Measurements from ENCODE around the gene BUB1.

Gene BUB1

DNA sequence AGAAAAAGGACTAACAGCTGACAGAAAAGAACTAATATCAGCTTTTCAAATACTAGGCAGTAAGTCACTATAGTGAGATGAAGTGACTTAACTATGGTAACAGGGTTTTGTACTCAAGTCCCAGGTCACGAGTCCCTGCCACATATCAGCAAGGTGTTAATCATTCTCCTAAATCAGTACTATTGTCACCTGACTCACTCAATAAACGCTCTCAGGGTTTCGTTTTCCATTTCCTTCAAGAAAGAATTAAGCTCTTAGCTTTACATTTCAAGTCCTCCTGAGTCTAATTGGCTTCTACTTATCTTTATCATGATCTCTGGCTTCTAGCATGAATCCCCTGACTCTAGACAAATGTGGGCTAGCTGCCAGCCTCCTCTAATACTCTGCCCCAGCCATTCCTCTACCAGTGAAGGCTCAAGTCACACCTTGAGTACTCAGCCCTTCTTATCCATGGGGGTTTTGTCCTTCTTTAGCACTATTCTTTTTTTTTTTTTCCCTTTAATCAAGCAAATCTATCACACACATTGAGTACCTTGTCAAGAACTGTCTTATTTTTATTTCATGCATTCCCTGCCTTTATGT, 20.0 kb downstream of the BUB1 start:
- no peak for TF ChIP-seq EGR1 (IDR thresholded peaks at IDR 0.05)
- TF ChIP-seq CEBPB (IDR thresholded peaks at IDR 0.05) = no peak
- TF ChIP-seq EP300 (IDR thresholded peaks at IDR 0.05; ENCODE audit: borderline replicate concordance) = no peak
- TF ChIP-seq, protein P1, sequence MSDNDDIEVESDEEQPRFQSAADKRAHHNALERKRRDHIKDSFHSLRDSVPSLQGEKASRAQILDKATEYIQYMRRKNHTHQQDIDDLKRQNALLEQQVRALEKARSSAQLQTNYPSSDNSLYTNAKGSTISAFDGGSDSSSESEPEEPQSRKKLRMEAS (IDR thresholded peaks at IDR 0.05) = no peak
- no peak for TF ChIP-seq CREB1 (IDR thresholded peaks at IDR 0.05; ENCODE audit: low read depth)
- no peak for TF ChIP-seq FOXM1 (IDR thresholded peaks at IDR 0.05; ENCODE audit: borderline replicate concordance, low read depth)

DNA sequence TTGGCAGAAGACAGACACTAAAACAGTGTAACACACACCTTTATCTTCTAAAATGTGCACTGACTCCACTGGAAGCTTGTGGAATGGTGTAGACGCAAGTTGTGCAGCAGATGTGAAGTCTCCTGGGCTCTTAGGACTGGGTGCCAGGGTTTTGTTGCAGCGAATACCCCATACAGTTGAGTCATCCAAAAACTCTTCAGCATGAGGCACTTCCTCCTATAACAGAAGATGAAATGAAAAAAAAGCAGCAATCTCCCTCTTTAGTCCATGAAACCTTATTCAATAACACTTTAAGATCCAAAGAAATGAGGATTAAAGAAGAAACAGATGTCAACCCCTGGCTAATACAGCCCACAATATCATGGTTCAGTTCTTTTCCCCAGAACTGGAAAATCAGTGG, 22.2 kb downstream of the BUB1 start:
- TF ChIP-seq ZBTB7A (IDR thresholded peaks at IDR 0.05; ENCODE audit: low read depth) (no peak), CREB1 (IDR thresholded peaks at IDR 0.05; ENCODE audit: low read depth) (no peak), FOXM1 (IDR thresholded peaks at IDR 0.05; ENCODE audit: borderline replicate concordance, low read depth) (no peak), CEBPB (IDR thresholded peaks at IDR 0.05) (no peak), EGR1 (IDR thresholded peaks at IDR 0.05) (no peak), YY1 (IDR thresholded peaks at IDR 0.05; ENCODE audit: low read depth) (no peak), RAD21 (IDR thresholded peaks at IDR 0.05; ENCODE audit: low read depth) (no peak), TAF1 (IDR thresholded peaks at IDR 0.05; ENCODE audit: low read depth) (no peak), NFIC (IDR thresholded peaks at IDR 0.05) (no peak), EP300 (IDR thresholded peaks at IDR 0.05; ENCODE audit: borderline replicate concordance) (no peak), TEAD4 (IDR thresholded peaks at IDR 0.05) (no peak), TCF12 (IDR thresholded peaks at IDR 0.05; ENCODE audit: low read depth) (no peak)
- TF ChIP-seq, protein P2, sequence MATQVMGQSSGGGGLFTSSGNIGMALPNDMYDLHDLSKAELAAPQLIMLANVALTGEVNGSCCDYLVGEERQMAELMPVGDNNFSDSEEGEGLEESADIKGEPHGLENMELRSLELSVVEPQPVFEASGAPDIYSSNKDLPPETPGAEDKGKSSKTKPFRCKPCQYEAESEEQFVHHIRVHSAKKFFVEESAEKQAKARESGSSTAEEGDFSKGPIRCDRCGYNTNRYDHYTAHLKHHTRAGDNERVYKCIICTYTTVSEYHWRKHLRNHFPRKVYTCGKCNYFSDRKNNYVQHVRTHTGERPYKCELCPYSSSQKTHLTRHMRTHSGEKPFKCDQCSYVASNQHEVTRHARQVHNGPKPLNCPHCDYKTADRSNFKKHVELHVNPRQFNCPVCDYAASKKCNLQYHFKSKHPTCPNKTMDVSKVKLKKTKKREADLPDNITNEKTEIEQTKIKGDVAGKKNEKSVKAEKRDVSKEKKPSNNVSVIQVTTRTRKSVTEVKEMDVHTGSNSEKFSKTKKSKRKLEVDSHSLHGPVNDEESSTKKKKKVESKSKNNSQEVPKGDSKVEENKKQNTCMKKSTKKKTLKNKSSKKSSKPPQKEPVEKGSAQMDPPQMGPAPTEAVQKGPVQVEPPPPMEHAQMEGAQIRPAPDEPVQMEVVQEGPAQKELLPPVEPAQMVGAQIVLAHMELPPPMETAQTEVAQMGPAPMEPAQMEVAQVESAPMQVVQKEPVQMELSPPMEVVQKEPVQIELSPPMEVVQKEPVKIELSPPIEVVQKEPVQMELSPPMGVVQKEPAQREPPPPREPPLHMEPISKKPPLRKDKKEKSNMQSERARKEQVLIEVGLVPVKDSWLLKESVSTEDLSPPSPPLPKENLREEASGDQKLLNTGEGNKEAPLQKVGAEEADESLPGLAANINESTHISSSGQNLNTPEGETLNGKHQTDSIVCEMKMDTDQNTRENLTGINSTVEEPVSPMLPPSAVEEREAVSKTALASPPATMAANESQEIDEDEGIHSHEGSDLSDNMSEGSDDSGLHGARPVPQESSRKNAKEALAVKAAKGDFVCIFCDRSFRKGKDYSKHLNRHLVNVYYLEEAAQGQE (IDR thresholded peaks at IDR 0.05; ENCODE audit: low read depth) = no peak
- TF ChIP-seq, protein P1 (IDR thresholded peaks at IDR 0.05) = no peak
- TF ChIP-seq, protein P3, sequence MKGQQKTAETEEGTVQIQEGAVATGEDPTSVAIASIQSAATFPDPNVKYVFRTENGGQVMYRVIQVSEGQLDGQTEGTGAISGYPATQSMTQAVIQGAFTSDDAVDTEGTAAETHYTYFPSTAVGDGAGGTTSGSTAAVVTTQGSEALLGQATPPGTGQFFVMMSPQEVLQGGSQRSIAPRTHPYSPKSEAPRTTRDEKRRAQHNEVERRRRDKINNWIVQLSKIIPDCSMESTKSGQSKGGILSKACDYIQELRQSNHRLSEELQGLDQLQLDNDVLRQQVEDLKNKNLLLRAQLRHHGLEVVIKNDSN (IDR thresholded peaks at IDR 0.05) = no peak

DNA sequence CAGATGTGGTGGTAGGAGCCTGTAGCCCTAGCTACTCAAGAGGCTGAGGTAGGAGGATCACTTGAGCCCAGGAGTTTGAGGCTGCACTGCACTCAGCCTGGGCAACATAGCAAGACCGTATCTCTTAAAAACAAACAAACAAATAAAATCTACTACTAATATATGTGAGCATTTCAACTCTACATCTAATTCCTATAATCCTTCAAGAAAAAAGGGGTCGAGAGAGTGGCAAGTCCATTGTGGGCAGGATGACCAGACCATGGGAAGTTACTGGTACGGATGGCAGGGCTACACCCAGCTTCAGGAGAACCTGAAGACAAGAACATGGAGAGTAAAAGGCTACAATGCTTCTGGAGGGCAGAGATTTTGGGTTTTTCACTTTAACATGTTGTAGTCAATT, 24.0 kb downstream of the BUB1 start:
- TF ChIP-seq, protein P1 (IDR thresholded peaks at IDR 0.05) = no peak
- TF ChIP-seq FOXM1 (IDR thresholded peaks at IDR 0.05; ENCODE audit: borderline replicate concordance, low read depth) = no peak
- no peak for TF ChIP-seq CREB1 (IDR thresholded peaks at IDR 0.05; ENCODE audit: low read depth)
- no peak for TF ChIP-seq TCF12 (IDR thresholded peaks at IDR 0.05; ENCODE audit: low read depth)
- TF ChIP-seq TAF1 (IDR thresholded peaks at IDR 0.05; ENCODE audit: low read depth) = no peak
- TF ChIP-seq CEBPB (IDR thresholded peaks at IDR 0.05) = no peak
- no peak for TF ChIP-seq EGR1 (IDR thresholded peaks at IDR 0.05)
- no peak for TF ChIP-seq EP300 (IDR thresholded peaks at IDR 0.05; ENCODE audit: borderline replicate concordance)
- no peak for TF ChIP-seq RAD21 (IDR thresholded peaks at IDR 0.05; ENCODE audit: low read depth)
- no peak for TF ChIP-seq TEAD4 (IDR thresholded peaks at IDR 0.05)
- no peak for TF ChIP-seq YY1 (IDR thresholded peaks at IDR 0.05; ENCODE audit: low read depth)
- no peak for TF ChIP-seq ZBTB7A (IDR thresholded peaks at IDR 0.05; ENCODE audit: low read depth)
- TF ChIP-seq NFIC (IDR thresholded peaks at IDR 0.05) = no peak
- TF ChIP-seq, protein P2 (IDR thresholded peaks at IDR 0.05; ENCODE audit: low read depth) = no peak
- TF ChIP-seq, protein P3 (IDR thresholded peaks at IDR 0.05) = no peak

DNA sequence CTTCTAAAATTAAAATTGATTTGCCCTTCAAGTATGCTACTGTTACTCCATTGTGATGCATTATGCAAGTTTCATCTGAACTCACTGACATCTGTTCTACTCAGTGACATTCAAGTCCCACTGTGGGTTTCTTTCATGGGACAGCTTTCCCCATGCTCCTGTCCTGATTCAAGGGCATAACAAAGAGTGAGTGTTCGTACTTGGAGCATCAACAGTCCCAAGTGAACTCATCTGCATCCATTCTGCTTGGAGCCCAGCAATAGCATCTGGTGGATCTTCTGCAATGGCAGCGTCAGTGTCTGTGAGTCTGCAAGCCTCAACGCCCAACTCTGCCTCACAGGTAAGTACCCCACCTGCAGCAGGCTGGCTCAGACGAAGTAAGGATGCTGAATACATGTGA, 27.5 kb downstream of the BUB1 start:
- TF ChIP-seq CEBPB (IDR thresholded peaks at IDR 0.05) (no peak), TEAD4 (IDR thresholded peaks at IDR 0.05) (no peak), TAF1 (IDR thresholded peaks at IDR 0.05; ENCODE audit: low read depth) (no peak), NFIC (IDR thresholded peaks at IDR 0.05) (no peak), CREB1 (IDR thresholded peaks at IDR 0.05; ENCODE audit: low read depth) (no peak), EP300 (IDR thresholded peaks at IDR 0.05; ENCODE audit: borderline replicate concordance) (no peak), YY1 (IDR thresholded peaks at IDR 0.05; ENCODE audit: low read depth) (no peak), EGR1 (IDR thresholded peaks at IDR 0.05) (no peak), ZBTB7A (IDR thresholded peaks at IDR 0.05; ENCODE audit: low read depth) (no peak), FOXM1 (IDR thresholded peaks at IDR 0.05; ENCODE audit: borderline replicate concordance, low read depth) (no peak), TCF12 (IDR thresholded peaks at IDR 0.05; ENCODE audit: low read depth) (no peak)
- TF ChIP-seq, protein P1 (IDR thresholded peaks at IDR 0.05) = no peak
- TF ChIP-seq, protein P3 (IDR thresholded peaks at IDR 0.05) = no peak
- TF ChIP-seq, protein P2 (IDR thresholded peaks at IDR 0.05; ENCODE audit: low read depth) = no peak
